HEK293 (cell line): ENCODE data around the gene ILF3.

ENCODE experiments used
- BCL6B ChIP-seq: fragments of 450-650 bp; formaldehyde crosslinking; IDR thresholded peaks from 2 replicates; pipeline ENCODE4 v1.5.1; 2017; ENCODE audit warnings: missing biosample characterization, missing genetic modification characterization
- GFI1B ChIP-seq: fragments of 450-650 bp; formaldehyde crosslinking; IDR thresholded peaks from 2 replicates; pipeline ENCODE4 v1.5.1; 2016; ENCODE audit warnings: missing biosample characterization, missing genetic modification characterization
- HOXC10 ChIP-seq: sonication (generic); formaldehyde crosslinking; IDR thresholded peaks from 2 replicates; pipeline ENCODE4 v1.8.1; 2023; ENCODE audit warnings: mild to moderate bottlenecking, missing genetic modification reagents
- OVOL3 ChIP-seq: fragments of 450-650 bp; formaldehyde crosslinking; IDR thresholded peaks from 2 replicates; pipeline ENCODE4 v1.5.1; 2016; ENCODE audit warnings: missing biosample characterization, missing genetic modification characterization
- REST ChIP-seq: fragments of 450-650 bp; formaldehyde crosslinking; IDR thresholded peaks from 2 replicates; pipeline ENCODE4 v1.5.1; 2016; ENCODE audit warnings: missing biosample characterization, missing genetic modification characterization
- WT1 ChIP-seq: fragments of 450-650 bp; formaldehyde crosslinking; IDR thresholded peaks from 2 replicates; pipeline ENCODE4 v1.5.1; 2016; ENCODE audit warnings: missing biosample characterization, missing genetic modification characterization
- ZBTB6 ChIP-seq: fragments of 450-650 bp; formaldehyde crosslinking; IDR thresholded peaks from 2 replicates; pipeline ENCODE4 v1.5.1; 2017; ENCODE audit warnings: missing biosample characterization, missing genetic modification characterization
- ZFHX2 ChIP-seq: fragments of 450-650 bp; formaldehyde crosslinking; conservative IDR thresholded peaks from 2 replicates; pipeline ENCODE4 v1.5.1; 2016; ENCODE audit warnings: missing biosample characterization, missing genetic modification characterization
- ZFP37 ChIP-seq: fragments of 450-650 bp; formaldehyde crosslinking; IDR thresholded peaks from 2 replicates; pipeline ENCODE4 v1.5.1; 2016; ENCODE audit warnings: missing biosample characterization, missing genetic modification characterization
- ZNF146 ChIP-seq: fragments of 450-650 bp; formaldehyde crosslinking; IDR thresholded peaks from 2 replicates; pipeline ENCODE4 v1.5.1; 2016; ENCODE audit warnings: missing biosample characterization, missing genetic modification characterization
- ZNF157 ChIP-seq: fragments of 450-650 bp; formaldehyde crosslinking; IDR thresholded peaks from 2 replicates; pipeline ENCODE4 v1.5.1; 2016; ENCODE audit warnings: missing biosample characterization, missing genetic modification characterization
- ZNF2 ChIP-seq: fragments of 450-650 bp; formaldehyde crosslinking; IDR thresholded peaks from 2 replicates; pipeline ENCODE4 v1.5.1; 2016; ENCODE audit warnings: missing biosample characterization, missing genetic modification characterization
- ZNF335 ChIP-seq: fragments of 450-650 bp; formaldehyde crosslinking; conservative IDR thresholded peaks from 2 replicates; pipeline ENCODE4 v1.5.1; 2016; ENCODE audit warnings: missing biosample characterization, missing genetic modification characterization
- ZNF37A ChIP-seq: fragments of 450-650 bp; IDR thresholded peaks from 2 replicates; pipeline ENCODE4 v1.5.1; 2018; ENCODE audit warnings: missing biosample characterization, missing genetic modification characterization
- ZNF571 ChIP-seq: fragments of 450-650 bp; formaldehyde crosslinking; IDR thresholded peaks from 2 replicates; pipeline ENCODE4 v1.5.0; 2017; ENCODE audit warnings: missing biosample characterization, missing genetic modification characterization
- ZNF76 ChIP-seq: fragments of 450-650 bp; formaldehyde crosslinking; IDR thresholded peaks from 2 replicates; pipeline ENCODE4; 2016; ENCODE audit warnings: low read depth, missing biosample characterization, missing genetic modification characterization, borderline replicate concordance
- ZNF777 ChIP-seq: fragments of 450-650 bp; formaldehyde crosslinking; IDR thresholded peaks from 2 replicates; pipeline ENCODE4 v1.5.1; 2017; ENCODE audit warnings: missing biosample characterization, missing genetic modification characterization, borderline replicate concordance
- ZSCAN4 ChIP-seq: fragments of 450-650 bp; formaldehyde crosslinking; IDR thresholded peaks from 2 replicates; pipeline ENCODE4 v1.5.1; 2017; ENCODE audit warnings: missing biosample characterization, missing genetic modification characterization
- TF ChIP-seq, protein P1 (sequence below): fragments of 450-650 bp; formaldehyde crosslinking; IDR thresholded peaks from 2 replicates; pipeline ENCODE4 v1.5.1; 2016; ENCODE audit warnings: missing biosample characterization, missing genetic modification characterization, low read depth
- TF ChIP-seq, protein P2 (sequence below): fragments of 450-650 bp; formaldehyde crosslinking; conservative IDR thresholded peaks from 2 replicates; pipeline ENCODE4 v1.5.1; 2016; ENCODE audit warnings: low read depth, missing biosample characterization, missing genetic modification characterization
- TF ChIP-seq, protein P3 (sequence below): fragments of 450-650 bp; IDR thresholded peaks from 2 replicates; pipeline ENCODE4 v1.5.1; 2018; ENCODE audit warnings: missing biosample characterization, mild to moderate bottlenecking, missing genetic modification characterization
- TF ChIP-seq, protein P4 (sequence below): fragments of 450-650 bp; formaldehyde crosslinking; IDR thresholded peaks from 2 replicates; pipeline ENCODE4 v1.5.1; 2016; ENCODE audit warnings: missing biosample characterization, missing genetic modification characterization

ILF3 gene

DNA sequence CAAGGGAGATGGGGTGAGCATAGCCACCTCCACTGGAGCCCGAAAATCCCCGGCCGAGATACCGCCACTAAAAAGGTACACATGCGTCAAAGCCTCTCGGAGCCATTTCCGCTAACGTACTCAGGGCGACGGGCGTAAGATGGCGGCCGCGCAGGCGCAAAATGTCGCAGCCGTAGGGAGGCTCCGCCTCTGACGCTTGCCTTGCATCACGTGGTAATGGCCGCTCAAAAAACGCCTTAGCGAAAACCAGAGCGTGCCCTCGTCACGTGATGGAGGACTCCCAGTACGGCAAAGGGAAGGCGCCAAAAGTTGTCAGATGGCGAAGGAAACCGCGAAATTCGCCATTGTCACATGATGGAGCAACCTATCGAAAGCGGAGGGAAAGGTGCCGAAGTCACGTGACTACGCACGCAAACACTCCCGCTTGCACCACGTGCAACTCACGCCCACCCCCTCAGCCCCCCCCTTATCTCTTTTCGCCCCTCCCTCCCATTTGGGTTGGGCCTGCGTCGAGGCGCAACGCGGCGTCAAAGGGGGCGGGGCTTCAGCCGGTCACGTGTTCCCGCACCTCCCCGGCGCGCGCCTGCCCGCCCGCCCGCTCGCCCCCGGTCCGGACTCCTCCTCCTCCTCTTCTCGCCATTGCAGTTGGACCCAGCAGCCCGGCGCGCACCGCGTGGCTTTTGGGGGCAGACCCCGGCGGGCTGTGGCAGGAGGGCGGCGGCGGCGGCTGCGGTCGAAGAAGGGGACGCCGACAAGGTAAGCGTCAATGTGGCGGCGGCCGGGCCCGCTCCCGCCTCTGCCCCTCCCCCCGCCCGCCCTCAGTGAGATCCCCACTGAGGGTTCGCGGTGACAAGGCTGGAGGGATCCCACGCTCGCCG lies at the start of gene ILF3 (continued):
- TF ChIP-seq, protein P1, sequence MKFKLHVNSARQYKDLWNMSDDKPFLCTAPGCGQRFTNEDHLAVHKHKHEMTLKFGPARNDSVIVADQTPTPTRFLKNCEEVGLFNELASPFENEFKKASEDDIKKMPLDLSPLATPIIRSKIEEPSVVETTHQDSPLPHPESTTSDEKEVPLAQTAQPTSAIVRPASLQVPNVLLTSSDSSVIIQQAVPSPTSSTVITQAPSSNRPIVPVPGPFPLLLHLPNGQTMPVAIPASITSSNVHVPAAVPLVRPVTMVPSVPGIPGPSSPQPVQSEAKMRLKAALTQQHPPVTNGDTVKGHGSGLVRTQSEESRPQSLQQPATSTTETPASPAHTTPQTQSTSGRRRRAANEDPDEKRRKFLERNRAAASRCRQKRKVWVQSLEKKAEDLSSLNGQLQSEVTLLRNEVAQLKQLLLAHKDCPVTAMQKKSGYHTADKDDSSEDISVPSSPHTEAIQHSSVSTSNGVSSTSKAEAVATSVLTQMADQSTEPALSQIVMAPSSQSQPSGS, result no peak
- TF ChIP-seq ZNF335 (tag by site-specific recombination) (peak; percentile 84), ZNF157 (tag by site-specific recombination) (no peak), ZNF76 (peak; percentile 92), ZSCAN4 (tag by site-specific recombination) (no peak; the same call in 1 of the 2 replicates), ZNF146 (tag by site-specific recombination) (peak; percentile 68), ZNF777 (tag by site-specific recombination) (no peak), ZNF2 (tag by site-specific recombination) (no peak), OVOL3 (tag by site-specific recombination) (peak; percentile 97), HOXC10 (CRISPR knock-in tag) (no peak), ZNF37A (tag by site-specific recombination) (no peak), ZFHX2 (peak; percentile 90), WT1 (tag by site-specific recombination) (peak; percentile 88), ZFP37 (tag by site-specific recombination) (no peak), ZBTB6 (tag by site-specific recombination) (no peak; the same call in none of the 2 replicates), BCL6B (tag by site-specific recombination) (peak; percentile 46; the same call in 1 of the 2 replicates), GFI1B (tag by site-specific recombination) (no peak; the same call in 1 of the 2 replicates), ZNF571 (tag by site-specific recombination) (no peak), REST (tag by site-specific recombination) (0 out of 2 replicates have a peak, but pooled peaks have one; percentile 5)
- TF ChIP-seq, protein P2, sequence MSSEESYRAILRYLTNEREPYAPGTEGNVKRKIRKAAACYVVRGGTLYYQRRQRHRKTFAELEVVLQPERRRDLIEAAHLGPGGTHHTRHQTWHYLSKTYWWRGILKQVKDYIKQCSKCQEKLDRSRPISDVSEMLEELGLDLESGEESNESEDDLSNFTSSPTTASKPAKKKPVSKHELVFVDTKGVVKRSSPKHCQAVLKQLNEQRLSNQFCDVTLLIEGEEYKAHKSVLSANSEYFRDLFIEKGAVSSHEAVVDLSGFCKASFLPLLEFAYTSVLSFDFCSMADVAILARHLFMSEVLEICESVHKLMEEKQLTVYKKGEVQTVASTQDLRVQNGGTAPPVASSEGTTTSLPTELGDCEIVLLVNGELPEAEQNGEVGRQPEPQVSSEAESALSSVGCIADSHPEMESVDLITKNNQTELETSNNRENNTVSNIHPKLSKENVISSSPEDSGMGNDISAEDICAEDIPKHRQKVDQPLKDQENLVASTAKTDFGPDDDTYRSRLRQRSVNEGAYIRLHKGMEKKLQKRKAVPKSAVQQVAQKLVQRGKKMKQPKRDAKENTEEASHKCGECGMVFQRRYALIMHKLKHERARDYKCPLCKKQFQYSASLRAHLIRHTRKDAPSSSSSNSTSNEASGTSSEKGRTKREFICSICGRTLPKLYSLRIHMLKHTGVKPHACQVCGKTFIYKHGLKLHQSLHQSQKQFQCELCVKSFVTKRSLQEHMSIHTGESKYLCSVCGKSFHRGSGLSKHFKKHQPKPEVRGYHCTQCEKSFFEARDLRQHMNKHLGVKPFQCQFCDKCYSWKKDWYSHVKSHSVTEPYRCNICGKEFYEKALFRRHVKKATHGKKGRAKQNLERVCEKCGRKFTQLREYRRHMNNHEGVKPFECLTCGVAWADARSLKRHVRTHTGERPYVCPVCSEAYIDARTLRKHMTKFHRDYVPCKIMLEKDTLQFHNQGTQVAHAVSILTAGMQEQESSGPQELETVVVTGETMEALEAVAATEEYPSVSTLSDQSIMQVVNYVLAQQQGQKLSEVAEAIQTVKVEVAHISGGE (tag by site-specific recombination), result peak; percentile 52
- TF ChIP-seq, protein P3, sequence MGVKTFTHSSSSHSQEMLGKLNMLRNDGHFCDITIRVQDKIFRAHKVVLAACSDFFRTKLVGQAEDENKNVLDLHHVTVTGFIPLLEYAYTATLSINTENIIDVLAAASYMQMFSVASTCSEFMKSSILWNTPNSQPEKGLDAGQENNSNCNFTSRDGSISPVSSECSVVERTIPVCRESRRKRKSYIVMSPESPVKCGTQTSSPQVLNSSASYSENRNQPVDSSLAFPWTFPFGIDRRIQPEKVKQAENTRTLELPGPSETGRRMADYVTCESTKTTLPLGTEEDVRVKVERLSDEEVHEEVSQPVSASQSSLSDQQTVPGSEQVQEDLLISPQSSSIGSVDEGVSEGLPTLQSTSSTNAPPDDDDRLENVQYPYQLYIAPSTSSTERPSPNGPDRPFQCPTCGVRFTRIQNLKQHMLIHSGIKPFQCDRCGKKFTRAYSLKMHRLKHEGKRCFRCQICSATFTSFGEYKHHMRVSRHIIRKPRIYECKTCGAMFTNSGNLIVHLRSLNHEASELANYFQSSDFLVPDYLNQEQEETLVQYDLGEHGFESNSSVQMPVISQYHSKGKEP, result peak; percentile 74
- TF ChIP-seq, protein P4, sequence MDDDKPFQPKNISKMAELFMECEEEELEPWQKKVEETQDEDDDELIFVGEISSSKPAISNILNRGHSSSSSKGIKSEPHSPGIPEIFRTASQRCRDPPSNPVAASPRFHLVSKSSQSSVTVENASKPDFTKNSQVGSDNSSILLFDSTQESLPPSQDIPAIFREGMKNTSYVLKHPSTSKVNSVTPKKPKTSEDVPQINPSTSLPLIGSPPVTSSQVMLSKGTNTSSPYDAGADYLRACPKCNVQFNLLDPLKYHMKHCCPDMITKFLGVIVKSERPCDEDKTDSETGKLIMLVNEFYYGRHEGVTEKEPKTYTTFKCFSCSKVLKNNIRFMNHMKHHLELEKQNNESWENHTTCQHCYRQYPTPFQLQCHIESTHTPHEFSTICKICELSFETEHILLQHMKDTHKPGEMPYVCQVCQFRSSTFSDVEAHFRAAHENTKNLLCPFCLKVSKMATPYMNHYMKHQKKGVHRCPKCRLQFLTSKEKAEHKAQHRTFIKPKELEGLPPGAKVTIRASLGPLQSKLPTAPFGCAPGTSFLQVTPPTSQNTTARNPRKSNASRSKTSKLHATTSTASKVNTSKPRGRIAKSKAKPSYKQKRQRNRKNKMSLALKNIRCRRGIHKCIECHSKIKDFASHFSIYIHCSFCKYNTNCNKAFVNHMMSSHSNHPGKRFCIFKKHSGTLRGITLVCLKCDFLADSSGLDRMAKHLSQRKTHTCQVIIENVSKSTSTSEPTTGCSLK (tag by site-specific recombination), result no peak
